Measurements from ENCODE around the gene CYP46A1. TPM values are rescaled to one million over a fixed set of nuclear protein-coding genes. Genes with fewer than 3 reads are reported as not detected.

The CYP46A1 gene
- total and polyA plus RNA-seq, 9 donors: 2.3 to 6.3 (median 3.7) TPM

DNA sequence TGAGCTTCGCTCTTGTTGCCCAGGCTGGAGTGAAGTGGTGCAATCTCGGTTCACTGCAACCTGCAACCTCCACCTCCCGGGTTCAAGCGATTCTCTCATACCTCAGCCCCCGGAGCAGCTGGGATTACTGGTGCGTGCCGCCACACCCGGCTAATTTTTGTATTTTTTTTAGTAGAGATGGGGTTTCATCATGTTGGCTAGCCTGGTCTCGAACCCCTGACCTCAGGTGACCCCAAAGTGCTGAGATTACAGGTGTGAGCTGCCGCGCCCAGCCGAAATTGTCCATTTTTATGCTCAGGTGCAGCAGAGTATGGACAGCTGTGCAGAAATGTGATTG is 19.2 kb upstream of the CYP46A1 start:
- H3K27me3 ChIP-seq (ENCODE audit: control insufficient read depth, insufficient read depth, low read length): peaks cover 32% of the 10 kb centered on the region
- WGBS (ENCODE audit: insufficient coverage): 73% methylated on average over 7 of the region's 12 CpGs
- no peak overlapping the region for H3K27ac ChIP-seq (ENCODE audit: low read length)
- peaks cover 5% of the 10 kb centered on the region for H3K4me1 ChIP-seq (ENCODE audit: control insufficient read depth, insufficient read depth, low read length)
- no peaks in the 10 kb centered on the region for H3K9me3 ChIP-seq (replicated peaks; ENCODE audit: control insufficient read depth, low read depth, low read length)
- no peak overlapping the region for H3K4me3 ChIP-seq (ENCODE audit: low read length)
- no peak for DNase-seq
- H3K36me3 ChIP-seq (ENCODE audit: control insufficient read depth, insufficient read depth, low read length): peaks cover 4% of the 10 kb centered on the region

DNA sequence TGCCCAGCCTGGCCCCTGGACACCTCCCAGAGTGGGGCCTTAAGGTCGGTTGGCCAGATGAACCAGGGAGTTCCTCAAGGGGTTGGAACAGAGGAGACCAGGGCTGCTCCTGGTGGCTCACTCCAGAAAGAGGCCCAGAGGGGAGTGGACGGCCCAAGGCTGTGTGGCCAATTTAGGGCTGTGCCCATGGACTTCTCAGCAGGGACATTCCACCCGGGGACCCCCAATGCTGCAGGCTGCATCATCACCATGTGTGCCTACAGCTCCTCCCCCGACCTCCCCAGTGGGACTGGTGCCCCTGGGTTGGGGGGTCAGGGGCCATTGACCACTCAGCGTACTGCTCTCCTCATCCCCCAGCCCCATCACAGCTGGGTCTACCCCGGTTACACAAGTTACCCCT is 17.6 kb upstream of the CYP46A1 start:
- Histone ChIP-seq H3K27me3 (ENCODE audit: control insufficient read depth, insufficient read depth, low read length) (peaks cover 17% of the 10 kb centered on the region), H3K4me1 (ENCODE audit: control insufficient read depth, insufficient read depth, low read length) (no peaks in the 10 kb centered on the region), H3K27ac (ENCODE audit: low read length) (no peak overlapping the region), H3K36me3 (ENCODE audit: control insufficient read depth, insufficient read depth, low read length) (peaks cover 4% of the 10 kb centered on the region), H3K9me3 (replicated peaks; ENCODE audit: control insufficient read depth, low read depth, low read length) (no peaks in the 10 kb centered on the region), H3K4me3 (ENCODE audit: low read length) (no peak overlapping the region)
- DNase-seq: no peak
- WGBS (ENCODE audit: insufficient coverage): 61% methylated on average over 6 of the region's 6 CpGs

- H3K36me3 ChIP-seq (ENCODE audit: control insufficient read depth, insufficient read depth, low read length): peaks cover 4% of the 10 kb centered on the region
- no peaks in the 10 kb centered on the region for H3K4me1 ChIP-seq (ENCODE audit: control insufficient read depth, insufficient read depth, low read length)
- no peak overlapping the region for H3K4me3 ChIP-seq (ENCODE audit: low read length)
- DNase-seq: no peak
- peaks cover 12% of the 10 kb centered on the region for H3K27me3 ChIP-seq (ENCODE audit: control insufficient read depth, insufficient read depth, low read length)
- 40% methylated on average over 2 of the region's 2 CpGs for WGBS (ENCODE audit: insufficient coverage)
- no peaks in the 10 kb centered on the region for H3K9me3 ChIP-seq (replicated peaks; ENCODE audit: control insufficient read depth, low read depth, low read length)
- no peak overlapping the region for H3K27ac ChIP-seq (ENCODE audit: low read length)
These were observed 17.1 kb upstream of the CYP46A1 start for GRCh38 chr14:99667045-99667444.

- Histone ChIP-seq H3K4me1 (ENCODE audit: control insufficient read depth, insufficient read depth, low read length) (peaks cover 2% of the 10 kb centered on the region), H3K9me3 (replicated peaks; ENCODE audit: control insufficient read depth, low read depth, low read length) (no peaks in the 10 kb centered on the region), H3K4me3 (ENCODE audit: low read length) (no peak overlapping the region), H3K36me3 (ENCODE audit: control insufficient read depth, insufficient read depth, low read length) (peaks cover 4% of the 10 kb centered on the region), H3K27ac (ENCODE audit: low read length) (no peak overlapping the region), H3K27me3 (ENCODE audit: control insufficient read depth, insufficient read depth, low read length) (peaks cover 4% of the 10 kb centered on the region)
- no peak for DNase-seq
- WGBS (ENCODE audit: insufficient coverage): 78% methylated on average over 8 of the region's 9 CpGs
These were observed 16.3 kb upstream of the CYP46A1 start for GRCh38 chr14:99667821-99668220.

DNA sequence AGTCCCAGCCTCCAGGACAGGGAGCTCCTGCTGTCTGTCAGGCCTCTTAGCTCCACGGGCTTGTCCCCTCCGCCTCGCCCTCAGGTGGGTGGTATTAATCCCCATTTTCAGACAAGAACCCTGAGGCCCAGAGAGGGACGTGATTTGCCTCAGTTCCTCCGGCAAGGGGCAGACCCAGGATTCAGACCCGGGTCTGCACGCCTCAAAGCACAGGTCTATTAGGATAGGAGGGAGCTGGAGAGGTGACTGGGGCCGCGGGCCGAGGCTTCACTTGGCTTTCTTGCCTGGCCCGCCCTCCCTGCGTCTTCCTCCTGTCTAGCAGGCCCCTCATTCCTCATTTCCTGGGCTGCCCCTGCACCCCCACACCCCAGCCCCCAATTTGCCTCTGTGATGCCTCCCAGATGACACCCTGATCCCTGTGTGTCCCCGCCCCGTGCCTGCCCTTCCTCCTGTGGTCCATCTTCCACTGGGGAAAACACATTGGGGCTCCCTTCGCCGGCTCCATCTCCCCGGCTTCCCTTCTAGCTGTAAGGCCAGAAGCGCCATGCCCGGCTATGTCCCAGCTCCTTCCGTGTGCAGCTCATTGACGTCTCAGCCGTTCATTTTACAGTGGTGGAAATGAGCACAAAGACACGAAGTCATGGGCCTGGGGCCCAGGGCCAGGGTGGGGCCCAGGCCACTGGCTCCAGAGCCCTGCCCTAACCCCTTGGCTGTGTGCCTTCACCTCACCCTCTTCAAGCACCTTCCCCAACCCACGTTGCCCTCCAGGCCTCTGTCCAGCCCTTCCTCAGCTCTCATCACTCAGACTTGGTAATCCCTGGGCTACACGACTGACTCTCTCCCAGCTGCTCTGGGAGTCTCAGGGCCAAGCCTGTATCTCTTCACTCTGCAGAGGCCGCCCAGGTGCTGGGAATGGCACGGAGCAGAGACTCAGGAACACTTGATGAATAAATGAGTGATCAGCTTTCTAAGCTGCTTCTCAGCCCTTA is 15.5 kb upstream of the CYP46A1 start:
- 71% methylated on average over 15 of the region's 27 CpGs for WGBS (ENCODE audit: insufficient coverage)
- Histone ChIP-seq H3K36me3 (ENCODE audit: control insufficient read depth, insufficient read depth, low read length) (peaks cover 4% of the 10 kb centered on the region), H3K4me3 (ENCODE audit: low read length) (no peak overlapping the region), H3K4me1 (ENCODE audit: control insufficient read depth, insufficient read depth, low read length) (peaks cover 2% of the 10 kb centered on the region), H3K27ac (ENCODE audit: low read length) (no peak overlapping the region), H3K9me3 (replicated peaks; ENCODE audit: control insufficient read depth, low read depth, low read length) (no peaks in the 10 kb centered on the region), H3K27me3 (ENCODE audit: control insufficient read depth, insufficient read depth, low read length) (peaks cover 2% of the 10 kb centered on the region)
- no peak for DNase-seq

DNA sequence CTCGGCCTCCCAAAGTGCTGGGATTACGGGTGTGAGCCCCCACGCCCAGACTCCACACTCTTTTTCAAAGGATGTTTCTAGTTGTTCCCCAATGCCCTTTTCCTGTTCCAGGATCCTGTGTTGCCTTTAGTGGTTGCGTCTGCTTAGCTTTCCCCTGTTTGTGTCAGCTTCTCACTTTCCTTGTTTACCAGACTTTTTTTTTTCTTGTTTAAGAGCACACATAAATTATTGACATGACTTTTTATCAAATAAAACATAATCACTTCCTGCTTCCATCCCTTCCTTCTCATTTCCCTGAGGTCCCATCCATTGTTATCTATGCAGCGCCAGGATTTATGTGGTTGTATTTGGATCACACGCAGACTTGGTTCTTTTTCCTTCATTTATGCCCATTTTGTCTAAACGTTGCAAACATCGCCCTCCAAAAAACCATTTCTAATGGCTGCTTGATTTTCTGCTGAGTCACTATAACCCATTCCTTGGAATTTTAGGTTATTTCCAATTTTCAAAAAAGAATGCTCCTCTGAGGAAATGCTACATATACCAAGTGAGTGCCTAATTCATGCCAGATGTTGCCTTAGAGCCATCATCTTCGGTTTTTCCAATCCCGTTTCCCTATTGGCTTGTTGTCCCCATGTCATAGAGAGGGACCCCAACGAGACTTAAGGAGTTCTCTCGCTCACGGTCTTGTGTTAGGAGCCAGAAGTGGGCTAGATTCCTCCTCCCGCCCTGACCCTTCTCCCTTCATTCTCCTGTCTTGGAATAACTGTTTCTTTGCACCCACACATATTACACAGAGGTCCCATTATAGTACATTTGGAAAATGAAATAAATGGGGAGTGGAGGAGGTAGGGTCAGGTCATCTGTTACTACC is 13.5 kb upstream of the CYP46A1 start:
- no peak for DNase-seq
- no peak overlapping the region for H3K27ac ChIP-seq (ENCODE audit: low read length)
- H3K36me3 ChIP-seq (ENCODE audit: control insufficient read depth, insufficient read depth, low read length): peaks cover 4% of the 10 kb centered on the region
- H3K4me3 ChIP-seq (ENCODE audit: low read length): no peak overlapping the region
- no peaks in the 10 kb centered on the region for H3K9me3 ChIP-seq (replicated peaks; ENCODE audit: control insufficient read depth, low read depth, low read length)
- H3K27me3 ChIP-seq (ENCODE audit: control insufficient read depth, insufficient read depth, low read length): peaks cover 14% of the 10 kb centered on the region
- H3K4me1 ChIP-seq (ENCODE audit: control insufficient read depth, insufficient read depth, low read length): peaks cover 2% of the 10 kb centered on the region
- 46% methylated on average over 9 of the region's 14 CpGs for WGBS (ENCODE audit: insufficient coverage)

- WGBS (ENCODE audit: insufficient coverage): 53% methylated on average over 16 of the region's 20 CpGs
- Histone ChIP-seq H3K4me1 (ENCODE audit: control insufficient read depth, insufficient read depth, low read length) (peaks cover 2% of the 10 kb centered on the region), H3K27me3 (ENCODE audit: control insufficient read depth, insufficient read depth, low read length) (peaks cover 23% of the 10 kb centered on the region), H3K36me3 (ENCODE audit: control insufficient read depth, insufficient read depth, low read length) (peaks cover 4% of the 10 kb centered on the region), H3K9me3 (replicated peaks; ENCODE audit: control insufficient read depth, low read depth, low read length) (no peaks in the 10 kb centered on the region), H3K27ac (ENCODE audit: low read length) (no peak overlapping the region), H3K4me3 (ENCODE audit: low read length) (no peak overlapping the region)
- DNase-seq: no peak
These were observed 12.6 kb upstream of the CYP46A1 start for GRCh38 chr14:99671235-99672224.

DNA sequence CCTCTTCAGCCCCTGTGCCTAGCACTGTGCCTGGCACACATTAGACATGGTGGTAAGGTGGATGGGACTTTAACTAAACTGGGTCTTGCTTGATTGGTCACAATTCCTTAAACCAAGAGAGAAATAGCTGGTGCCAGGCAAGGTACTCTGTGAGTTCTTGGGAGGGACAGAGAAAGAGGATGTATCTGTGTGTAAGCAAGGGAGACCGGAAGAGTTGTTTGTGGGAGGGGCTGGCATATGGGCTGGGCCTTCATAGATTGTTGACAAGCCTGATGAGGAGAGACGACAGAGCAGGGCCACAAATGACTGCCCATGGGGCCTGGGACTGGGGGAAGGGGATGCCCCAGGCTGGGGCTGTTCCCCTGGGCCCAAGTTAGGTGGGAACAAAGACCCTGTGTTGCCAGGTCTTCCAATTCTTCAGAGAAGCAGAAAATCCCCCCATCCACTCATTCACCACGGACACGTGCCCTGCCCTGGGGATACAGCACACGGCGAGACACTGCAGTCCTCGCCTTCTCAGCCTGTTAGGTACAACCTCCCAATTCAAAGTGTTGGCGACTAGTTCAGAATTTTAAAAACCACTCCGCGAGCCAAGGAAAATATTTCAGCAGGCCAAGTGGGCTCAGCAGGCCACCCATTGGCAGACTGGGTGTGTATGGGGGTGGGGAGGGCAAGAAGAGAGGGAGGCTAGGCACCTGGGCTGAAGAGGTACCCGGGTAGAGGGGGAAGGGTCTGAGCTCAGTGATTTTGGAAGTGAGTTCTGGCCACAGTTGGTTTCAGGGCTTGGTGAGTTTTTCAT is 11.4 kb upstream of the CYP46A1 start:
- peaks cover 4% of the 10 kb centered on the region for H3K36me3 ChIP-seq (ENCODE audit: control insufficient read depth, insufficient read depth, low read length)
- H3K27me3 ChIP-seq (ENCODE audit: control insufficient read depth, insufficient read depth, low read length): peaks cover 24% of the 10 kb centered on the region
- 64% methylated on average over 8 of the region's 11 CpGs for WGBS (ENCODE audit: insufficient coverage)
- H3K4me3 ChIP-seq (ENCODE audit: low read length): no peak overlapping the region
- H3K27ac ChIP-seq (ENCODE audit: low read length): no peak overlapping the region
- H3K9me3 ChIP-seq (replicated peaks; ENCODE audit: control insufficient read depth, low read depth, low read length): peaks cover 3% of the 10 kb centered on the region
- H3K4me1 ChIP-seq (ENCODE audit: control insufficient read depth, insufficient read depth, low read length): peaks cover 2% of the 10 kb centered on the region
- no peak for DNase-seq
